Osteocyte (in vitro differentiated cells): ENCODE measurements around the gene COL7A1. TPM values are rescaled to one million over a fixed set of nuclear protein-coding genes. Genes with fewer than 3 reads are reported as not detected.

ENCODE experiments used
- DNase-seq: peaks from one replicate; pipeline ENCODE4 v3.0.0; 2021; ENCODE audit warnings: mixed read lengths; ENCODE audit not compliant: unreplicated experiment; ENCODE audit errors: extremely low spot score
- H3K27ac Mint-ChIP-seq: one replicate; pipeline ENCODE4 v1.8.0; 2021; ENCODE audit warnings: mild to moderate bottlenecking, mixed read lengths; ENCODE audit not compliant: unreplicated experiment
- H3K27me3 Mint-ChIP-seq: one replicate; pipeline ENCODE4 v1.8.0; 2021; ENCODE audit warnings: mixed read lengths; ENCODE audit not compliant: unreplicated experiment
- H3K36me3 Mint-ChIP-seq: one replicate; pipeline ENCODE4 v1.8.0; 2021; ENCODE audit warnings: mixed read lengths; ENCODE audit not compliant: unreplicated experiment
- H3K4me1 Mint-ChIP-seq: one replicate; pipeline ENCODE4 v1.8.0; 2021; ENCODE audit warnings: mixed read lengths; ENCODE audit not compliant: unreplicated experiment
- H3K4me3 Mint-ChIP-seq: one replicate; pipeline ENCODE4 v1.8.0; 2021; ENCODE audit warnings: mild to moderate bottlenecking, moderate library complexity, mixed read lengths; ENCODE audit not compliant: unreplicated experiment
- H3K9me3 Mint-ChIP-seq: one replicate; pipeline ENCODE4 v1.8.0; 2021; ENCODE audit warnings: mixed read lengths; ENCODE audit not compliant: unreplicated experiment
- CTCF ChIP-seq: fragments of 200-600 bp; sonication (generic); IDR thresholded peaks from 2 replicates; pipeline ENCODE4 v1.5.0; 2021; ENCODE audit warnings: antibody characterized with exemption, mild to moderate bottlenecking, moderate library complexity
- total RNA-seq: library from RNA; stranded (reverse); gene quantifications from 2 replicates; pipeline ENCODE4 v1.2.1, GENCODE V29; 2021

Gene COL7A1
- total RNA-seq, 1 donor from 2014 or later, result 16.6 TPM

- no peaks in the 10 kb centered on the region for H3K36me3 Mint-ChIP-seq
- no peak overlapping the region for H3K27ac Mint-ChIP-seq
- no peaks in the 10 kb centered on the region for H3K27me3 Mint-ChIP-seq
- TF ChIP-seq CTCF, result no peak
- DNase-seq, result no peak
- no peaks in the 10 kb centered on the region for H3K4me1 Mint-ChIP-seq
- no peak overlapping the region for H3K4me3 Mint-ChIP-seq
- no peaks in the 10 kb centered on the region for H3K9me3 Mint-ChIP-seq
Observed at GRCh38 chr3:48588230-48588629, 6.9 kb downstream of the COL7A1 start.

GRCh38 chr3:48587686-48588085 lies 7.4 kb downstream of the COL7A1 start:
- TF ChIP-seq CTCF, result no peak
- H3K4me3 Mint-ChIP-seq, result no peak overlapping the region
- H3K4me1 Mint-ChIP-seq, result no peaks in the 10 kb centered on the region
- H3K36me3 Mint-ChIP-seq, result no peaks in the 10 kb centered on the region
- no peaks in the 10 kb centered on the region for H3K9me3 Mint-ChIP-seq
- no peaks in the 10 kb centered on the region for H3K27me3 Mint-ChIP-seq
- no peak for DNase-seq
- no peak overlapping the region for H3K27ac Mint-ChIP-seq

GRCh38 chr3:48585411-48585810 lies 9.7 kb downstream of the COL7A1 start:
- Mint-ChIP-seq H3K4me1 (no peaks in the 10 kb centered on the region), H3K27ac (no peak overlapping the region), H3K9me3 (no peaks in the 10 kb centered on the region), H3K36me3 (no peaks in the 10 kb centered on the region), H3K27me3 (no peaks in the 10 kb centered on the region), H3K4me3 (no peak overlapping the region)
- no peak for DNase-seq
- no peak for TF ChIP-seq CTCF

- no peaks in the 10 kb centered on the region for H3K36me3 Mint-ChIP-seq
- DNase-seq, result no peak
- no peaks in the 10 kb centered on the region for H3K4me1 Mint-ChIP-seq
- no peaks in the 10 kb centered on the region for H3K9me3 Mint-ChIP-seq
- TF ChIP-seq CTCF, result no peak
- no peak overlapping the region for H3K4me3 Mint-ChIP-seq
- no peaks in the 10 kb centered on the region for H3K27me3 Mint-ChIP-seq
- H3K27ac Mint-ChIP-seq, result no peak overlapping the region
Observed at GRCh38 chr3:48584836-48585235, 10.3 kb downstream of the COL7A1 start.

GRCh38 chr3:48581621-48582481 lies 13.3 kb downstream of the COL7A1 start:
- no peak for TF ChIP-seq CTCF
- H3K4me1 Mint-ChIP-seq, result no peaks in the 10 kb centered on the region
- no peaks in the 10 kb centered on the region for H3K27me3 Mint-ChIP-seq
- no peaks in the 10 kb centered on the region for H3K9me3 Mint-ChIP-seq
- no peak overlapping the region for H3K4me3 Mint-ChIP-seq
- no peaks in the 10 kb centered on the region for H3K36me3 Mint-ChIP-seq
- DNase-seq, result no peak
- no peak overlapping the region for H3K27ac Mint-ChIP-seq
